ENCODE data around the gene POLG2.
A peak's percentile ranks its signal among the peaks of the same experiment; 100 is the strongest.

Gene POLG2

DNA sequence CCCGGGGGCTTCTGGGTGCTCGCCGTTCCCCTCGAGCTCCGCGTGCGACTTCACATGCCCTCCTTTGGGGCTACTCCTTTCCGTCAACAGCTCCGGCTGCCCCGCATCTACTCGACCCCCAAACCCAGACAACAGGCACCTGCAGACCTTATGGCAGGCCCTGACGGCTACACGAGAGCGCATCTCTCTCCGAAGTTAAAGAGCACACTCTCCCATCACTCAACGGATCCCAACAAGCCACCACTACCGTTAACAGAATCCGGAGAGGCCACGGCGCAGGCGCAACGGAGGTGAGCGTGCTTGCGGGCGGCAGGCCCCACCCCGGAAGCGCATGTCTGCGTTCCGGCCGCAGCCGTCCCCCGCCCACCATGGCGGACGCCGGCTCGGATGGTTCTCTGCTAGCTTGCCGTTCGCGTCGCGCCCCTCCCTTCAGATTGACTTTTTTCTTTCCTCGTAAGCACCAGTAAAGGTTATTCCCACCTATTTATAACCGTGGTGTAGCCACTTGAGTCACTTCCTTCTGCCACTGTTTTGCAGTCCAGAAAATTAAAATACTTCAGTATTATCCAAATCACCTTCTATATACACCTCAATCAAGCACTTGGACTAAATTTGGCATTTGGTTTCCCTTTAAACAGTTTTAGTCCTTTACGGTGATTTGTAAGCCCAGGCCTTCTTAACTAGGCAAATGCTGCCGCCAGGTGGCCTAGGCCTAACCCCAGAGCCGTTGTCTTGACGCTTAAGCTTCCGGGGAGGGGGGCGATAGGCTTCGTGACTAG is at the start of gene POLG2:
Gene POLG2 (minus strand): TSS at position 269 of the 779 bp plus-strand sequence. CDS start 86 bp downstream, at position 183.
- Histone ChIP-seq H4K20me1 (peaks cover 47 to 65% (median 50%) of the 10 kb centered on the region in 11 experiments), H3K4me3 (peak within 1 kb of the TSS; percentile 59 to 80 (median 76)), H3K9me3 (replicated peaks in 1 of 11) (peaks cover 0 to 3% (median 0%) of the 10 kb centered on the region in 11 experiments; a peak in 1 of 22 replicates), H3K27me3 (no peaks in the 10 kb centered on the region), H3K36me3 (peaks cover 51 to 72% (median 64%) of the 10 kb centered on the region in 11 experiments), H3K4me2 (peak within 1 kb of the TSS; percentile 88 to 98 (median 94)), H3K4me1 (peaks cover 69 to 89% (median 77%) of the 10 kb centered on the region in 10 experiments), H3K9ac (peak within 1 kb of the TSS; percentile 73 to 87 (median 84)), H3K27ac (peak within 1 kb of the TSS; percentile 60 to 85 (median 83); a peak in 21 of 22 replicates)
- no peak for TF ChIP-seq Cebpa-rat (IDR thresholded peaks at IDR 0.05)

- no peak overlapping the region for H3K9ac ChIP-seq
- TF ChIP-seq Cebpa-rat (IDR thresholded peaks at IDR 0.05): no peak
- no peaks in the 10 kb centered on the region for H3K27me3 ChIP-seq
- peaks cover 86 to 100% (median 93%) of the 10 kb centered on the region in 11 experiments for H3K36me3 ChIP-seq
- peaks cover 0 to 22% (median 0%) of the 10 kb centered on the region in 11 experiments; a peak in 5 of 22 replicates for H4K20me1 ChIP-seq
- H3K27ac ChIP-seq: no peak overlapping the region
- H3K4me3 ChIP-seq: no peak overlapping the region
- no peak overlapping the region for H3K4me2 ChIP-seq
- no peaks in the 10 kb centered on the region for H3K4me1 ChIP-seq
- H3K9me3 ChIP-seq (replicated peaks in 1 of 11): no peaks in the 10 kb centered on the region
These were observed 47.9 kb upstream of the POLG2 start for GRCh38 chr17:64544742-64545141.

- Histone ChIP-seq H3K4me1 (no peaks in the 10 kb centered on the region), H3K27ac (no peak overlapping the region), H3K27me3 (no peaks in the 10 kb centered on the region), H3K4me2 (no peak overlapping the region), H4K20me1 (peaks cover 0 to 26% (median 0%) of the 10 kb centered on the region in 11 experiments; a peak in 7 of 22 replicates), H3K4me3 (no peak overlapping the region), H3K9ac (no peak overlapping the region), H3K9me3 (replicated peaks in 1 of 11) (no peaks in the 10 kb centered on the region), H3K36me3 (peaks cover 84 to 100% (median 92%) of the 10 kb centered on the region in 11 experiments)
- TF ChIP-seq Cebpa-rat (IDR thresholded peaks at IDR 0.05): no peak
These were observed 43.4 kb upstream of the POLG2 start for GRCh38 chr17:64540118-64540776.

DNA sequence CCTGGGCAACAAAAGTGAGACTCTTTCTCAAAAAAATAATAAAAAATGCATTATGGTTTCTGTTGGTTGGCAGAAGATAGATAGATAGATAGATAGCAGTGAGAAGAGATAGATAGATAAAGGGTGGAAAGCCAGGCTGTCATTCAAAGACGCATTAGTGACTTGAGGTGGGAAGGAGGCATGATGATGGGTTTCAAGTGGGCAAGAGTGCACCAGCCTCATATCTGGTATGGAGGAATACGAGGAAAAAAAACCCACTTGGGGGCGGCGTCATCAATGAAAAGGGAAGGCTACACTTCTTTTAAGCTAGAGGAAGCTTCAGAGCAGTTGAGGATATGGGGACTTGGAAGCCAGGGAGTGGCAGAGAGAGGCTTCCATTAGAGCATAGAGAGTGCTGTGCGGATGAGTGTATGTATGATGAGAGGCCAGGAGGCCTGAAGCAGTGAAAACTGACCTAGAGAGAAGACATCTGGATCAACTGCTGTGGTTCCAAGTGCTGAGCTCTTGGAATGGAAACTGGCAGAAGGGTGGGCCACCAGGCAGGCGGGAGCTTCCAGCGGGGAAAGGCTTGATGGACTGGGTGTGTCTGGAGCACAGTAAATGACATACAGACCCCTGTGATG is 41.8 kb upstream of the POLG2 start:
- Histone ChIP-seq H3K4me3 (no peak overlapping the region), H3K4me2 (no peak overlapping the region), H4K20me1 (peaks cover 0 to 28% (median 0%) of the 10 kb centered on the region in 11 experiments; a peak in 9 of 22 replicates), H3K27me3 (no peaks in the 10 kb centered on the region), H3K9ac (no peak overlapping the region), H3K4me1 (no peaks in the 10 kb centered on the region), H3K36me3 (peaks cover 84 to 100% (median 92%) of the 10 kb centered on the region in 11 experiments), H3K9me3 (replicated peaks in 1 of 11) (no peaks in the 10 kb centered on the region), H3K27ac (no peak overlapping the region)
- TF ChIP-seq Cebpa-rat (IDR thresholded peaks at IDR 0.05): no peak

DNA sequence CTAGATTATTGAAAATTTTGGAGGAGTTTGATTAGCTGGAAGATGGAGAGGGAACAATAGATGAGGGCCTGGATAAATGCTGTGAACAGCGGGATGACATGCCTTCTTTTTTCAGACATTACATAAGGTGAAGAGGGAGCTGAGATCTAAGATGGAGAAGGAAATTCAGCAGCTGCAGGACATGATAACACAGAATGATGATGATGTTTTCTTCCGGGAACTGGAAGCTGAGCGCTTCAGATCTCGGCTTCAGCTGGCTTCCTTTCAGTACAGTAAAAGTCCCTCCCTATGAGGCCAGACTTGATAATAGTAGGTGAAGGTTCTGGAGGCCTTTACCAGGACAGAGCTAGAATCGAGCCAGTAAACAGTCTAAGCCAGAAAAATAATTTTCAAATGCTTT is 40.6 kb upstream of the POLG2 start:
- no peak overlapping the region for H3K4me3 ChIP-seq
- no peak overlapping the region for H3K4me2 ChIP-seq
- H4K20me1 ChIP-seq: peaks cover 0 to 32% (median 0%) of the 10 kb centered on the region in 11 experiments; a peak in 9 of 22 replicates
- peaks cover 86 to 100% (median 96%) of the 10 kb centered on the region in 11 experiments for H3K36me3 ChIP-seq
- no peaks in the 10 kb centered on the region for H3K27me3 ChIP-seq
- TF ChIP-seq Cebpa-rat (IDR thresholded peaks at IDR 0.05): no peak
- no peaks in the 10 kb centered on the region for H3K4me1 ChIP-seq
- no peak overlapping the region for H3K27ac ChIP-seq
- no peaks in the 10 kb centered on the region for H3K9me3 ChIP-seq (replicated peaks in 1 of 11)
- H3K9ac ChIP-seq: no peak overlapping the region

- no peak for TF ChIP-seq Cebpa-rat (IDR thresholded peaks at IDR 0.05)
- Histone ChIP-seq H3K4me1 (no peaks in the 10 kb centered on the region), H3K27ac (no peak overlapping the region), H3K4me2 (no peak overlapping the region), H3K9ac (no peak overlapping the region), H3K4me3 (no peak overlapping the region), H4K20me1 (peaks cover 0 to 36% (median 3%) of the 10 kb centered on the region in 11 experiments; a peak in 10 of 22 replicates), H3K36me3 (peaks cover 90 to 100% (median 96%) of the 10 kb centered on the region in 11 experiments), H3K9me3 (replicated peaks in 1 of 11) (no peaks in the 10 kb centered on the region), H3K27me3 (no peaks in the 10 kb centered on the region)
These were observed 40.1 kb upstream of the POLG2 start for GRCh38 chr17:64536913-64537312.

DNA sequence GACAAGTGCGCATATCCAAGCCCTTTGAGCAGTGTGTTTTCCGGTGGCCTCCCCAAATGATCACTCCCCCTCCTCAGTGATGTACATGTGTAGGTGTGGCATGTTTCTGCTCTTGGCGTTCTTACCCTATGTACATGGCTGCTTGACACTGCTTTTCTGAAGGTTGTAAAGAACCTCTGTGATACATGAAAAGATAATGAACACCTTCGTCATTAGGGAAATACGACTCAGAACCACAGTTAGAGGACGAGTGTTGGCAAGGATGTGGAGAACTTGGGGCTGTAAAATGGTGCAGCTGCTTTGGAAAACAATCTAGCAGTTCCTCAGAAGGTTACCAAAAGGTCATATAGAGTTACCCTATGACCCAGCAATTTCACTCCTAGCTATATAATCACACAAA is 38.5 kb upstream of the POLG2 start:
- Histone ChIP-seq H3K27me3 (no peaks in the 10 kb centered on the region), H3K9me3 (replicated peaks in 1 of 11) (no peaks in the 10 kb centered on the region), H3K4me1 (no peaks in the 10 kb centered on the region), H3K27ac (no peak overlapping the region), H3K4me2 (no peak overlapping the region), H4K20me1 (peaks cover 0 to 30% (median 4%) of the 10 kb centered on the region in 11 experiments; a peak in 10 of 22 replicates), H3K9ac (no peak overlapping the region), H3K4me3 (no peak overlapping the region), H3K36me3 (peaks cover 94 to 100% (median 100%) of the 10 kb centered on the region in 11 experiments)
- TF ChIP-seq Cebpa-rat (IDR thresholded peaks at IDR 0.05): no peak

GRCh38 chr17:64534187-64534586 is 37.3 kb upstream of the POLG2 start:
- Histone ChIP-seq H3K4me1 (no peaks in the 10 kb centered on the region), H3K36me3 (peaks cover 98 to 100% (median 100%) of the 10 kb centered on the region in 11 experiments), H3K4me2 (no peak overlapping the region), H3K9me3 (replicated peaks in 1 of 11) (no peaks in the 10 kb centered on the region), H4K20me1 (peaks cover 0 to 26% (median 0%) of the 10 kb centered on the region in 11 experiments; a peak in 10 of 22 replicates), H3K9ac (no peak overlapping the region), H3K4me3 (no peak overlapping the region), H3K27ac (no peak overlapping the region), H3K27me3 (no peaks in the 10 kb centered on the region)
- TF ChIP-seq Cebpa-rat (IDR thresholded peaks at IDR 0.05): no peak

GRCh38 chr17:64533784-64534183 is 36.9 kb upstream of the POLG2 start:
- Histone ChIP-seq H4K20me1 (peaks cover 0 to 24% (median 0%) of the 10 kb centered on the region in 11 experiments; a peak in 10 of 22 replicates), H3K36me3 (peaks cover 100% of the 10 kb centered on the region in 11 experiments), H3K4me3 (no peak overlapping the region), H3K9me3 (replicated peaks in 1 of 11) (no peaks in the 10 kb centered on the region), H3K27ac (no peak overlapping the region), H3K27me3 (no peaks in the 10 kb centered on the region), H3K4me1 (no peaks in the 10 kb centered on the region), H3K4me2 (no peak overlapping the region), H3K9ac (no peak overlapping the region)
- no peak for TF ChIP-seq Cebpa-rat (IDR thresholded peaks at IDR 0.05)
